ENCODE measurements around the gene RBM44. TPM values are rescaled to one million over a fixed set of nuclear protein-coding genes. Genes with fewer than 3 reads are reported as not detected.

The RBM44 gene
- total RNA-seq, 2 donors from 2014 or later, result 0.35 to 0.48 TPM

- intact Hi-C loops (cut with DNase I), result no loop called here
- no peaks in the 10 kb centered on the region for H3K27me3 ChIP-seq
- TF ChIP-seq CTCF (IDR thresholded peaks at IDR 0.05), result no peak
- no peak overlapping the region for H3K4me3 ChIP-seq
- H3K9me3 ChIP-seq, result no peaks in the 10 kb centered on the region
- DNase-seq, result no peak
- no peaks in the 10 kb centered on the region for H3K36me3 ChIP-seq
- no peaks in the 10 kb centered on the region for H3K4me1 ChIP-seq
- no peak overlapping the region for H3K9ac ChIP-seq (ENCODE audit: low read depth in 2 of 2, low read length in 2 of 2)
- no peak overlapping the region for H3K27ac ChIP-seq
Observed at GRCh38 chr2:237874585-237875161, 76.1 kb downstream of the RBM44 start.

GRCh38 chr2:237875256-237876060, 76.9 kb downstream of the RBM44 start:
- no peaks in the 10 kb centered on the region for H3K9me3 ChIP-seq
- H3K9ac ChIP-seq (ENCODE audit: low read depth in 2 of 2, low read length in 2 of 2), result no peak overlapping the region
- H3K27ac ChIP-seq, result no peak overlapping the region
- intact Hi-C loops (cut with DNase I), result no loop called here
- TF ChIP-seq CTCF (IDR thresholded peaks at IDR 0.05), result no peak
- DNase-seq, result no peak
- no peaks in the 10 kb centered on the region for H3K27me3 ChIP-seq
- no peaks in the 10 kb centered on the region for H3K36me3 ChIP-seq
- no peaks in the 10 kb centered on the region for H3K4me1 ChIP-seq
- no peak overlapping the region for H3K4me3 ChIP-seq

GRCh38 chr2:237876061-237876526, 77.5 kb downstream of the RBM44 start:
- DNase-seq, result no peak
- H3K27me3 ChIP-seq, result no peaks in the 10 kb centered on the region
- intact Hi-C loops (cut with DNase I), result no loop called here
- H3K9ac ChIP-seq (ENCODE audit: low read depth in 2 of 2, low read length in 2 of 2), result no peak overlapping the region
- H3K4me1 ChIP-seq, result no peaks in the 10 kb centered on the region
- H3K36me3 ChIP-seq, result no peaks in the 10 kb centered on the region
- H3K9me3 ChIP-seq, result no peaks in the 10 kb centered on the region
- no peak overlapping the region for H3K4me3 ChIP-seq
- TF ChIP-seq CTCF (IDR thresholded peaks at IDR 0.05), result no peak
- H3K27ac ChIP-seq, result no peak overlapping the region

- no peak for TF ChIP-seq CTCF (IDR thresholded peaks at IDR 0.05)
- no peak overlapping the region for H3K9ac ChIP-seq (ENCODE audit: low read depth in 2 of 2, low read length in 2 of 2)
- no peaks in the 10 kb centered on the region for H3K4me1 ChIP-seq
- no peak overlapping the region for H3K27ac ChIP-seq
- no peak for DNase-seq
- no peaks in the 10 kb centered on the region for H3K36me3 ChIP-seq
- no peaks in the 10 kb centered on the region for H3K9me3 ChIP-seq
- H3K27me3 ChIP-seq, result no peaks in the 10 kb centered on the region
- intact Hi-C loops (cut with DNase I), result no loop called here
- no peak overlapping the region for H3K4me3 ChIP-seq
Observed at GRCh38 chr2:237876532-237876931, 78.0 kb downstream of the RBM44 start.

- intact Hi-C loops (cut with DNase I), result no loop called here
- H3K36me3 ChIP-seq, result no peaks in the 10 kb centered on the region
- no peak overlapping the region for H3K4me3 ChIP-seq
- H3K27me3 ChIP-seq, result no peaks in the 10 kb centered on the region
- H3K9ac ChIP-seq (ENCODE audit: low read depth in 2 of 2, low read length in 2 of 2), result no peak overlapping the region
- TF ChIP-seq CTCF (IDR thresholded peaks at IDR 0.05), result no peak
- no peak overlapping the region for H3K27ac ChIP-seq
- DNase-seq, result no peak
- H3K4me1 ChIP-seq, result no peaks in the 10 kb centered on the region
- no peaks in the 10 kb centered on the region for H3K9me3 ChIP-seq
Observed at GRCh38 chr2:237876951-237877491, 78.4 kb downstream of the RBM44 start.
